Esophagus muscularis mucosa (tissue), 4 donors: ENCODE results near the gene ANKRD53. TPM values are rescaled to one million over a fixed set of nuclear protein-coding genes. Genes with fewer than 3 reads are reported as not detected.
"Not testable (repeated sequence)": the region's sequence is repeated elsewhere in the genome, so short reads cannot be mapped to it uniquely, and the experiment has no call there.

ENCODE experiments used
- DNase-seq: peaks from one replicate; pipeline ENCODE4 v3.0.0-alpha.2; 2017; ENCODE audit errors: extremely low spot score
- H3K27ac ChIP-seq, 4 donors: fragments of 200-600 bp; sonication (generic); replicated peaks in 1 of 4; 1 replicate in 3 of 4; 2 replicates in 1 of 4; pipeline ENCODE4 v1.5.1; 2016 to 2019; ENCODE audit warnings: mild to moderate bottlenecking in 1 of 4
- H3K27me3 ChIP-seq, 4 donors: fragments of 200-600 bp; sonication (generic); one replicate each; pipeline versions ENCODE4 v1.5.1 to v1.6.0; 2016 to 2019
- H3K36me3 ChIP-seq, 4 donors: fragments of 200-600 bp; sonication (generic); one replicate each; pipeline ENCODE4 v1.5.1; 2016 to 2019
- H3K4me1 ChIP-seq, 4 donors: fragments of 200-600 bp; sonication (generic); one replicate each; pipeline ENCODE4 v1.5.1; 2016 to 2019
- H3K4me3 ChIP-seq, 4 donors: fragments of 200-600 bp; sonication (generic); 1 replicate in 2 of 4; 2 replicates in 2 of 4; pipeline ENCODE4 v1.5.1; 2016 to 2019; ENCODE audit warnings: mild to moderate bottlenecking in 4 of 4, moderate library complexity in 1 of 4
- H3K9me3 ChIP-seq, 4 donors: fragments of 200-600 bp; sonication (generic); 1 replicate in 3 of 4; 2 replicates in 1 of 4; pipeline ENCODE4 v1.5.1; 2016 to 2019
- CTCF ChIP-seq, 3 experiments: fragments of 200-600 bp in 2 of 3; fragments of 450-650 bp in 1 of 3; sonication (generic) in 2 of 3; IDR thresholded peaks; one replicate each; pipeline ENCODE4 v1.5.1; 2017 to 2019; ENCODE audit warnings: antibody characterized with exemption in 3 of 3, mild to moderate bottlenecking in 2 of 3, moderate library complexity in 1 of 3
- WGBS: methylation state at CpG from one replicate; pipeline ENCODE4 v1.1.5; 2018; 5-methylcytosine and 5-hydroxymethylcytosine counted together
- intact Hi-C: fragments of 100-400 bp; cut with DNase I; formaldehyde crosslinking; loops from one replicate; pipeline ENCODE4 v1.15.1; 2023
- small RNA-seq, 3 donors: library from RNA; depleted of rRNA; stranded (forward); fragments of <200 nt; gene quantifications; one replicate each; pipeline ENCODE3, GENCODE V24; 2016
- total RNA-seq, 4 donors: library from RNA; depleted of rRNA; stranded (reverse); fragments of >200 nt; gene quantifications; one replicate each; pipeline versions ENCODE4 v1.1.0 to v1.2.1, GENCODE V29; 2016

ANKRD53 gene
- total RNA-seq, 4 donors from 2014 or later, result under 0.01 to 3.2 (median 0.82) TPM

- H3K27me3 ChIP-seq, DNase-seq, H3K36me3 ChIP-seq, H3K4me1 ChIP-seq, H3K9me3 ChIP-seq, intact Hi-C loops, H3K27ac ChIP-seq, H3K4me3 ChIP-seq: not testable (repeated sequence)
- WGBS, result 78% methylated on average over 15 of the region's 15 CpGs
- TF ChIP-seq CTCF (IDR thresholded peaks at IDR 0.05), result peak in 1 of 3 experiments; percentile 4
Observed at GRCh38 chr2:71023553-71024243, 45.3 kb downstream of the ANKRD53 start.

Small RNAs within 50 kb of the gene (small RNA-seq; reads per million reads assigned to genes)
- gene RN7SL160P, result 0 reads per million in 3 donors

Other genes starting within 250 kb of the ANKRD53 start
- gene ADD2, start 210.4 kb upstream of the ANKRD53 start, total RNA-seq, result 1 to 10 TPM; 2.5 to 8.6 (median 5.0) TPM
- gene FIGLA, start 188.0 kb upstream of the ANKRD53 start, total RNA-seq, result not detected
- gene CLEC4F, start 158.0 kb upstream of the ANKRD53 start, total RNA-seq, result under 1 TPM in 3 of 4 donors, not detected in 1; 0.13 to 0.63 (median 0.42) TPM
- 1 to 10 TPM in 2 of 4 donors, under 1 TPM in 2; 0.26 to 1.7 (median 0.68) TPM for gene CD207, start 142.8 kb upstream of the ANKRD53 start, total RNA-seq
- gene VAX2, start 78.1 kb upstream of the ANKRD53 start, total RNA-seq, result 1 to 10 TPM in 3 of 4 donors, under 1 TPM in 1; 0.33 to 2.5 (median 1.5) TPM
- gene ATP6V1B1, start 42.7 kb upstream of the ANKRD53 start, total RNA-seq, result 1 to 10 TPM in 1 of 4 donors, under 1 TPM in 1, not detected in 2; 0.83 to 1.6 TPM
- 10 to 100 TPM; 21.6 to 37.7 (median 33.3) TPM for gene TEX261, start 16.2 kb downstream of the ANKRD53 start, total RNA-seq
- 10 to 100 TPM; 49.0 to 81.4 (median 65.2) TPM for gene NAGK, start 90.0 kb downstream of the ANKRD53 start, total RNA-seq
- gene MCEE, start 151.6 kb downstream of the ANKRD53 start, total RNA-seq, result 10 to 100 TPM in 3 of 4 donors, 1 to 10 TPM in 1; 9.0 to 23.3 (median 12.4) TPM
- 10 to 100 TPM; 14.4 to 24.5 (median 17.9) TPM for gene MPHOSPH10, start 152.0 kb downstream of the ANKRD53 start, total RNA-seq
- gene PAIP2B, start 248.5 kb downstream of the ANKRD53 start, total RNA-seq, result 10 to 100 TPM; 11.2 to 16.9 (median 12.6) TPM